GM19240 (cell line): Measurements from ENCODE around the gene SCN1B.

ENCODE experiments used
- DNase-seq: peaks from one replicate; pipeline ENCODE4 v3.0.0; 2011; ENCODE audit warnings: low spot score; ENCODE audit not compliant: insufficient read length

SCN1B gene

DNA sequence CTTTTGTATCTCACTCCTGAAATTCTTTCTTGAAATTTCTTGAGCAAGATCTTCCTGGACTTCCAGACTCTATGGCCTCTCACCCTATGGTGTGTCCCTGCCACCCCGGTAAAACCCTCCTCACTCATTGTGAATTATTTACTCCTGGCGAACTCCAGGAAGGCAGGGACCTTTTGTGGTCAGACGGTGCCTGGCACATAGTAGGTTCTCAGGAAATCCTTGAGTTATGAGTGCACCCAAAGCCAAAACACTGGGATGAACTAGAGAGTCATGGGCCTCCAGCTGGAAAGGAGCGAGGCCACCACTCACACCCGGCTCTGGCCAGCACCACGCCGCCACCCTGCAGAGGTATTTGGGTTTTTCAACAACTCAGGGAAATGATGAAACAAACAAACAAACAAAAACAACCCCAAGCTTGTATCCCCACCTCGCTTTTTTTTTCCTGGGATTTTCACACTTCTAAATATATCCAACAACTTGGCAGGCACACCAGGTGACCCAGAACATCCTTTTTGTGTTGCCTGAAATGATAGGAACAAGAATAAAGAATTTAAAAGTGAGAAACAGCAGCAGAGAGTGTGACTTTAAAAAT, 22.4 kb downstream of the SCN1B start:
- DNase-seq, result no peak

DNA sequence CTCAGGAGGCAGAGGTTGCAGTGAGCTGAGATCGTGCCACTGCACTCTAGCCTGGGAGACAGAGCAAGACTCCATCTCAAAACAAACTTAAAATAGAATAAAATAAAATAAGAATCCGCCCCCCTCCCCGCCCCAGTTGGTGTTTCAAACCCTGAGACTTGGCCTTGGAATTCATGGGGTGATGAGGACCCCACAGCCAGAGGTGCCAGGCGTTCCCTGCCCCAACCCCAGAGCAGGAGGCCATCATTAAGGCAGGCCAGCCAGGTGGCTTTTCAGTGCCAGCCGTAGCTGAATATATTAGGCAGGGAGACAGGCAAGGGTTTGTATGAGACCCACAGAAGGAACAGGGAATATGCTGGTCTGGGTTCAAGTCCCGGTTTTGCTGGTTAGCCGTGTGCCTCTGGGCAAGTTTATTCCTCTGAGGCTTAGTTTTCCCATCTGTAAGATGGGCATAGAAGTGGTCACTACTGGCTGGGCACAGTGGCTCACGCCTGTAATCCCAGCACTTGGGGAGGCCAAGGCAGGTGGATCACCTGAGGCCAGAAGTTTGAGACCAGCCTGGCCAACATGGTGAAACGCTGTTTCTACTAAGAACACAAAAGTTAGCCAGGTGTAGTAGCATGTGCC, 23.5 kb downstream of the SCN1B start:
- DNase-seq, result no peak

DNA sequence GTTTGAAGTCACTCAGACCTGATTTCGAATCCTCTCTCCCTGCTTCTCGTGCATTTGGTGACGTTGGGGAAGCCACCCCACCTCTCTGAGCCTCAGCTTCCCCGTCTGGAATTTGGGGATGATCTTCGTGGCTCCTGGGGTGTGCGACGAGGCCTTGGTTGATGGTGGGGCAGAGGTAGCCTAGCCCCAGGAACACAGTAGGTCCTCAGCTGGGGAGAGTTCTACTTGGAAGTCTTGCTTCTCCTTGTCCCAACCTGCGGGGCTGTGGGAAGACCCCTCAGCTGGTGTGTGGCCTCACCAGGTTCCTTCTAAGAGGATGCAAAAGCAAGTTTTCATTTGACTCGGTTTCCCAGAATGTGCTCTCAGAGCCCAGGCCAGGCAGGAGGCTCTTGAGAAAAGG, 24.4 kb downstream of the SCN1B start:
- no peak for DNase-seq

DNA sequence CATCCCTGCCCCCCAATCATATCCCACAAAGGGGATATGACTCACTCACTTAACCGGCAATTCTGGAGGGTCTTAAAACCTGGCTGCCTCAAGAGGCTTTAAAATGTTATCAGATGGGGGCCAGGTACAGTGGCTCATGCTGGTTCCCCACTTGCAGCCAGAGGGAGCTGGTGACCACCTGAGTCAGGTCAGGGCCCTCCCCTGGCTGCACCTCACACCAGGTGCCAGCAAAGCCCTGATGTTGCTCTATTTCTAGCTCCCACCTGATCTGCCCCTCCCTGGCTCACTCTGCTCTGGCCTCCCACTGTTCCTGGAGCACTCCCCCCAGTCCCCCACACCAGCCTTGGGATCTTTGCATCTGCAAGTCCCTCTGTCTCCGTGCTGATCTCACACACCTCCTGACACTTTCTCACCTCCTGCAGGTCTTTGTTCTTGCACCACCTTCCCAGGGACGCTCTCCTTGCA, 25.5 kb downstream of the SCN1B start:
- DNase-seq, result no peak

DNA sequence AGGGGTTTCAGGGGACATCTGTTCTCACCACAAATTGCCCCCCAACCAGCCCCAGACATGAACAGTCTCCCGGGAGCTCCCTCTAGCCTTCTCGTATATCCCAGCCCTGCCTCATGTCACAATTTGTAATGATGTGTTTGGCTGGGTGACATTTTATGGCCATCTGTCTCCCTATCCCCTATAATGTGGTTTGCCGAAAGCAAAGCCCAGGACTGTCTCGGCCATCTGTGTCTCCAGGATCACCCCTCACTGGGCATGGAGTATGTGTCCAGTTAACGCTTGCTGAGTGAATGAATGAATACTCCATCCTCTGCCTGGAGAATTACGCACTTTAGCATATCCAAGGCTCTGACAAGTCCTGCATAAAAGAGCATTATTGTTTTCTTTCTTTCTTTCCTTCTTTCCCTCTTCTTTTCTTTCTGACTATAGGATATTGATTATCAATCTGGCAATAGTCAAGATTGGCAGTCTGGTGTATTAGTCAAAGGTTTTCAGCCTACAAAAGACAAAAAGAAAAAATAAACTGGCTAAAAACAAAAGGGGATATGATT, 26.3 kb downstream of the SCN1B start:
- no peak for DNase-seq

DNA sequence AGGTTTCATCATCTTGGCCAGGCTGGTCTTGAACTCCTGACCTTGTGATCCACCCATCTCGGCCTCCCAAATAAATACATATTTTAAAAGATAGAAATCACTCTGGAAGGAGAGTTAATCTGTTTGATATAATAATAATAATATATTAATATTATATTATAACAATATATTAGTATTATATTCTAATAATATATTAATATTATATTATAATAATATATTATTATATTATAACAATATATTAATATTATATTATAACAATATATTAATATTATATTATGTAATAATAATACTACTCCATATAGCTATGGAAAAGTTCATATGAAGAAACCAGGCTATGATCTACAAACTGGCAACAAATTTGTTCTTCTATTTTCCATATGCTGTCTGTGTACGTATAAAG, 28.1 kb downstream of the SCN1B start:
- DNase-seq, result no peak

DNA sequence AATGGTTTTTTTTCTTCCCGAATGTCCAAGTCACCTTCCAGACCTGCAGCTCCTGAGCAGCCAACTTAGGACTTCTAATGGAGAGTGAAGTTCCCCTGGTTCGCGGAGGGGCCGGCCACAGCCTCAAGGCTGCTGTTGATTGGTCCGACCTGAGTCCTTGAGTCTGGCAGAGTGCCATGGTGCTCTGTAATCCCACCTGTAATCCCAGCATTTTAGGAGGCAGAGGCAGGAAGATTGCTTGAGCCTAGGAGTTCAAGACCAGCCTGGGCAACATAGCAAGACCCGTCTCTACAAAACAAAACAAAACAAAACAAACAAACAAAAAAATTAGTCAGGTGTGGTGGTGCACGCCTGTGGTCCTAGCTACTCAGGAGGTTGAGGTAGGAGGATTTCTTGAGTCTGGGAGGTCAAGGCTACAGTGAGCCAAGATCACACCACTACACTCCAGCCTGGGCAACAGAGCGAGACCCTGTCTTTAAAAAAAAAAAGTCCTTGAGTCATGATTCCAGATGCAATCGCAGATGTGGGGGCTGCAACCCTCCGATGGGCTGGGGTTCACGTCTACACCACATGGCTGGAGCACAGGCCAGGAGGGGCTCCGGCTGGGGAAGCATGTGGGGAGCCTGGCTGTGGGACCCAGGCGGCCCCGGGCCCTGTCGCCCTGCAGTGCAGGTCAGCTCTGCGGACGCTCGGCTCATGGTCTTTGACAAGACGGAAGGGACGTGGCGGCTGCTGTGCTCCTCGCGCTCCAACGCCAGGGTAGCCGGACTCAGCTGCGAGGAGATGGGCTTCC, 28.9 kb downstream of the SCN1B start:
- DNase-seq, result no peak

DNA sequence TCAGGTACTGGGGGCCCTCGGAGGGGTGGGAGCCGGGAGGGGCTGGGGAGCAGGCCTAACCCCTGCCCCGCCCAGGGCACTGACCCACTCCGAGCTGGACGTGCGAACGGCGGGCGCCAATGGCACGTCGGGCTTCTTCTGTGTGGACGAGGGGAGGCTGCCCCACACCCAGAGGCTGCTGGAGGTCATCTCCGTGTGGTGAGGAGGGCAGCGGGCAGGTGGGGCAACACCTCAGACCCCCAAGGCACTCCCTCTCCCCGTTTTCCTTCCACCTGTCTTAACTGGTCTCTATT, 29.5 kb downstream of the SCN1B start:
- DNase-seq, result no peak

DNA sequence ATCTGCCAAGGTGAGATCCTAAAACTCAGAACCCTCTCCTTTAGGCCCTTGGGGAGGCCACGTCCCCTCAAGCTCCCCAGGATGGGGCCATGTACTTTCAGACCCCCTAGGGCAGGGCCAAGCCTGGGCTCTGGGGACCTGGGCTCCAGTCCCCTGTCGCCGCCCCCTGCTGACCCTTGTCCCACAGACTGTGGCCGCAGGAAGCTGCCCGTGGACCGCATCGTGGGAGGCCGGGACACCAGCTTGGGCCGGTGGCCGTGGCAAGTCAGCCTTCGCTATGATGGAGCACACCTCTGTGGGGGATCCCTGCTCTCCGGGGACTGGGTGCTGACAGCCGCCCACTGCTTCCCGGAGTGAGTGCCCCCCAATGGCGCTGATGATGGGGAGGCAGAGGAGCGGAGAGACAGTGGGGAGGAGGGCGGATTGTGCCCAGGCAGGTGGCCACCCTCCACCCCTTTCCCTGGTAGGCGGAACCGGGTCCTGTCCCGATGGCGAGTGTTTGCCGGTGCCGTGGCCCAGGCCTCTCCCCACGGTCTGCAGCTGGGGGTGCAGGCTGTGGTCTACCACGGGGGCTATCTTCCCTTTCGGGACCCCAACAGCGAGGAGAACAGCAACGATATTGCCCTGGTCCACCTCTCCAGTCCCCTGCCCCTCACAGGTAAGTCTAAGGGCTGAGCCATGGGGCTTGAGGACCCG, 30.0 kb downstream of the SCN1B start:
- no peak for DNase-seq

DNA sequence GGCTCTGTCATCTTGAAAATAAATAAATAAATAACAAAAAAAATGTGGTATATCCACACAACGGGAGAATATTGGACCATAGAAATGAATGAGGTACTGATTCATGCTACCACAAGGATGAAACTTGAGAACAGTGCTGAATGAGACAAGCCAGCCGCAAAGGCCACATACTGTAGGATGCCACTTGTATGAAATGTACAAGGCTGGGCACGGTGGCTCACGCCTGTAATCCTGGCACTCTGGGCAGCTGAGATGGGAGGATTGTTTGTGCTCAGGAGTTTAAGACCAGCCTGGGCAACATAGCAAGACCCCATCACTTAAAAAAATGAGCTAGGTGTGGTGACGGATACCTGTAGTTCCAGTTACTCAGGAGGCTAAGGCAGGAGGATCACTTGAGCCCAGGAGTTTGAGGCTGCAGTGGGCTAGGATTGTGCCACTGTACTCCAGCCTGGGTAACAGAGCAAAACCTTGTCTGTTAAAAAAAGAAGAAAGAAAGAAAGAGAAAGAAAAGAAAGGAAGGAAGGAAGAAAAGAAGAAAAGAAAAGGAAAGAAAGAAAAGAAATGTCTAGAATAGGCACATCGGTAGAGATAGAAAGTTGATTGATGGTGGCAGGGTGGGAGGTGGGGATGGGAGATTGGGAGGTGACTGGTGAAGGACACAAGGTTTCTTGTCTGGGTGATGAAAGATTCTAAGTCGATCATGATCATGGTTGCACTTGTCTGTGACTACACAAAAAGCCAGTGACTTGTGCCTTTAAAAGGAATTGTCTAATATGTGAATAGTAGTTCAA, 31.5 kb downstream of the SCN1B start:
- no peak for DNase-seq

DNA sequence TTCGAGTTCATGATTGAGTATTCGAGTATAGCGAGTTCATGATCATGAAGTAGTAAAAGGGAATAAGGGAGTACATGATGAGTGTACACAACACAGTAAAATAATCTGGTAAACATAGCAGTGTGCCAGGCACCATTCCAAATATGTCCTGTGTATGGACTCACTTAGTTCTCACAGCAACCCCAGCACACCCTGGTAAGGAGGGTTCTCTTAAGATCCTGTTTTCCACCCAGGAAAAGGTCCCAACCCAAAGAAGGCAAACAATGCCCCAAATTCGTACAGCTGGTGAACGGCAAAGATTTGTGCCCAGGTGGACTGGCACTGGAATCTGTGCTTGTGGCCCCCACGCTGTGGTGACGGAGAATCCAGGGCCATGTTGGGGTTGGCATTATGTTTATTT, 32.7 kb downstream of the SCN1B start:
- no peak for DNase-seq

DNA sequence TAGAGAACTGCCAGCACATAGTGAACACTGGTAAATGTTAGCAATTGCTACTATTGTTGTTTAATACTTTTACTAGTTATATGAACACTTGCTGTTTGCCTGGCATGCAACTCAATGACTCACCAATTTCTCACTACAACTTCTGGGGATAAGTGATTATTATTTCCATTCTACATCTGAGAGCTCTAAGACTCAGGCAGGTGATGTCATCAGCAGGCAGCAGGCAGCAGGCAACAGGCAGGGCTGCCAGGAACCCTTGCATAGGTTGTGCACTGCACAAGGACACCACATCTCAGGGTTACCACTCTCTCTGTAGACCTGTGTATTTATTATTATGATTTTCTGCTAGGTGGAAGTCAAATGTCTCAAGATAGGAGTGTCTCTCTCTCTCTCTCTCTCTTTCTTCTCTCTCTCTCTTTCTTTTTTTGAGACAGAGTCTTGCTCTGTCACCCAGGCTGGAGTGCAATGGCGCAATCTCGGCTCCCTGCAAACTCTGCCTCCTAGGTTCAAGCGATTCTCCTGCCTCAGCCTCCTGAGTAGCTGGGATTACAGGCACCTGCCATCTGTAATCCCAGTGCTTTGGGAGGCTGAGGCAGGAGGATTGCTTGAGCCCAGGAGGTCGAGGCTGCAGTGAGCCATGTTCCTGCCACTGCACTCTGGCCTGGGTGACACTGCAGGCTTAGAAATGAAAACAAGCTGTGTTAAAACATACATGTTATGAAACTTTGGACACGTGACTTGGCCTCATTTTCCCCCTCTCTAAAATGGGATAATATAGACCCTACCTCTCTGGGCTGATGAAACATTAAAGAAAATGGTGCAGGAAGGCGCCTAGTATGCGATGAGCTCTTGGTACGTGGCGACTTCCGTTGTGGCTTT, 33.9 kb downstream of the SCN1B start:
- no peak for DNase-seq

DNA sequence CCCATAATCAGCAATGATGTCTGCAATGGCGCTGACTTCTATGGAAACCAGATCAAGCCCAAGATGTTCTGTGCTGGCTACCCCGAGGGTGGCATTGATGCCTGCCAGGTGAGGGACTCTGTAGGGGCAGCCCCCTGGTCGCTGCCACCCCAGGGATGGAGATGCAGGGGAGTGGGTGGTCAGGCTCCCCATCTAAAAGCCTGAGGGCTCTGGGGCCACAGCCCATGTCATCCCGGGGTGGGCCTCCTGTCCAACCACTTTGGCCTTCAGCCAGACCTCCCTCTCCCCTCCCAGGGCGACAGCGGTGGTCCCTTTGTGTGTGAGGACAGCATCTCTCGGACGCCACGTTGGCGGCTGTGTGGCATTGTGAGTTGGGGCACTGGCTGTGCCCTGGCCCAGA, 35.3 kb downstream of the SCN1B start:
- DNase-seq, result no peak

DNA sequence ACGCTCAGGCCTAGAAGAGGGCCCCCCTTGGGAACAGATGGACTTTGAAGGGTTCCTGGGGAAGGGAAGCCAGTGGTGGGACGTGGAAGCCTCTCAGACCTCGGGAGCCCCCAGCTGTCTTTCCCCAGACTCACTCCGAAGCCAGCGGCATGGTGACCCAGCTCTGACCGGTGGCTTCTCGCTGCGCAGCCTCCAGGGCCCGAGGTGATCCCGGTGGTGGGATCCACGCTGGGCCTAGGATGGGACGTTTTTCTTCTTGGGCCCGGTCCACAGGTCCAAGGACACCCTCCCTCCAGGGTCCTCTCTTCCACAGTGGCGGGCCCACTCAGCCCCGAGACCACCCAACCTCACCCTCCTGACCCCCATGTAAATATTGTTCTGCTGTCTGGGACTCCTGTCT, 35.9 kb downstream of the SCN1B start:
- no peak for DNase-seq

DNA sequence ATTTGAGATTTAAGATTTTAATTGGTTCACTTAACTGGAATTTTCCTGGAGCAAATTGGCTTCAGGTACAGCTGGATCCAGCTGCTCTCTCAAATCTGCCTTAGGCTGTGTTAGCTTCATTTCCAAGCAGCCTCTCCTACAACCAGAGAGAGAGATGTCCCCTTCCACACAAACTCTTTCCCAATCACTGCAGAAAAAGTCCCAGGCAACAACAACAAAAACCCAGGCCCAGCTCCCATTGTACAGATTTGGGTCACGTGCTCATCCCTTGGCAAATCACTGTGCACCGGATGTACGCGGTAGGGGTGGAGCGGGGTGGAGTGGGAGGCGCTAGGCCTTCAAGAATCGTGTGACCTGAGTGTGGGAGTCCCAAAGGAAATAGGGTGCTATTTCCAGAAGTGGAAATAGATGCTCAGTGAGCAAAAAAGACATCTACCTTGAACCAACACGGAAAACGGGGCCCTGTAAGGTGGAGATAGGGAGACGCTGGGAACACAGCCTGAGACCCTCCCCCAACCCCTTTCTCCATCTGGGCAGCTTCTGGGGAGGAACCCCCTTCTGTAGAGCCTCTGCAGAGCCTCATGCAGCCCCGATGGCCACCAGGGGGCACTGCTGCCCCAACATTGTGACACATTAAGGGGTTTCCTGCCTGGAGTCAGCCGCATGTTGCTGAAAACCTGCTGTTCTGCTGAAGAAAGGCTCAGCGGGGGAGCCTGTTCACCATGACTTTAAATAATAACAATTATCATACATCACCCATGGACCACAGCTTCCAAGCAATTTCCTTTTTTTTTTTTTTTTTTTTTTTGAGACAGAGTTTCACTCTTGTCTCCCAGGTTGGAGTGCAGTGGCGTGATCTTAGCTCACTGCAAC, 36.7 kb downstream of the SCN1B start:
- DNase-seq, result peak; percentile 95

DNA sequence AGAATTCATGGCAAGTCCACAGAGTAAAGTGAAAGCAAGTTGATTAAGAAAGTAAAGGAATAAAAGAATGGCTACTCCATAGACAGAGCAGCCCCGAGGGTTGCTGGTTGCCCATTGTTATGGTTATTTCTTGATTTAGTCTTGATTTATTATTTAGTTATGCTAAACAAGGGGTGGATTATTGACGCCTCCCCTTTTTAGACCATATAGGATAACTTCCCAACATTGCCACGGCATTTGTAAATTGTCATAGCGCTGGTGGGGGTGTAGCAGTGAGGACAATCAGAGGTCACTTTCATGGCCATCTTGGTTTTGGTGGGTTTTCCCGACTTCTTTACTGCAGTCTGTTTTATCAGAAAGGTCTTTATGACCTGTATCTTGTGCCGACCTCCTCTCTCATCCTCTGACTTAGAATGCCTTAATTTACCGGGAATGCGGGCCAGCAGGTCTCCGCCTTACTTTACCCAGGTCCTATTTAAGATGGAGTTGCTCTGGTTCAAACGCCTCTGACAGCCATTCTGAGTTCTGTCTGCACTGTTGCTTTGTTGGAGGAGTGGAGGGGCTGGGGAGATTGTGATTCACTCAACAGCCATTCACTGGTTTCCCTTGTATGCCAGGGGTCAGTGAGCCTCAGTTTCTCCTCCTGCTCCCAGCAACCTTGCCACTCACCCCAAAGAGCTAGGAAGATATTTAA, 38.8 kb downstream of the SCN1B start:
- no peak for DNase-seq

DNA sequence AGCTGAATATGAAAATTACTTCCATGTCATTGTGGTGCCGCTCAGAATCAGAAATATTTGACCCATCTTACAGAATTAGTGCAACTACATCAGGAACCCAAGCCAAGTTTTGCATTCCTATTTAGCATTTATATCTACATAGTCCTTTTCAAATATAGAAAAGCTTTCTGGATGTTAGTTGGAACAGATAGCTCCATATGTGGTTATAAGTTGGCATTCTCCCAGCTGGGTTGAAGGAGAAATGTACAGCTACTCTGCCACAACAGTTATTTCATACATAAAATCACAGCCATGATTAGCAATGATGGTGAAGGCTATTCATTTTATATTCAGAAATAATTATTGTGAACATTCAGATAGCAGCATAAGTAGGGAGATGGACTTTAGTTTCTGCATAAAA, 39.4 kb downstream of the SCN1B start:
- no peak for DNase-seq

DNA sequence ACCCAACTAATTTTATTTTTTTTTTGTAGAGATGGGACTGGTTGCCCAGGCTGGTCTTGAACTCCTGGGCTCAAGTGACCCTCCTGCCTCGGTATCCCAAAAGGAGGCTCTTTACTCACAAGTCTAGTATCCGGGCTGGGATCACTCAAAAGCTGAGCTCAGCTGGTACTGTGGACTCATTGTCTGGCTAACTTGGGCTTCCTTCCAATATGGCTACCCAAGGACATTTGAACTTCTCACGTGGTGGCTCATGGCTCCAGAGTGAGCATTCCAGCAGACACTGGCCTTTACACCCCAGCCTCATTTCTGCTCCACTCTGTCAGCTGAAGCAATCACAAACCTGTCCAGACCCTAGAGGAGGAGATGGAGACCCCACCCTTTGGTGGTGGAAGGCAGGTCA, 40.2 kb downstream of the SCN1B start:
- no peak for DNase-seq

DNA sequence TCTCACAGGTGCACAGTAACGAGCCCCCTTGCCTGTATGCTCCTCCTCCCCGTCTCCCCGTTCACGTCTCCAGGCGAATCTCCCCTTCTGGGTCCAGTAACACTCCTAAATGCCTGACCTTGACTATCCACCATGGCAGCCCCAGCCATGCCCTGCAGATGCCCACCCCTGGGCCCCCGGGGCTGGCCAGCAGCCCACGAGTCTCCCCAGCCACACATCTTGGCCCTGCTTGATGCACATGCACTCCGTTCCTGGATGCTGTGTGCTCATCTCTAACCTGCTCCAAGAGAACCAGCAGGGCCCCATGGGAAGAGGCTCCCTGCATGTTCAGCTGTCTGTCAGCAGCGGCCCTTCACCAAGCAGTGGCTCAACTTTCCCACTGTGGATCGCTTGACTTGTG, 43.2 kb downstream of the SCN1B start:
- DNase-seq, result no peak
